Skin of body (tissue), 2 donors: ENCODE measurements around the gene CAV2. TPM values are rescaled to one million over a fixed set of nuclear protein-coding genes. Genes with fewer than 3 reads are reported as not detected.

Source experiments
- DNase-seq: peaks from one replicate; lab custom pipeline; 2025; lab: John Stamatoyannopoulos, UW
- total RNA-seq: library from RNA; depleted of rRNA; stranded (reverse); fragments of >200 nt; gene quantifications from one replicate; pipeline ENCODE4 v1.2.3, GENCODE V29; 2014

CAV2 gene
- total RNA-seq, 1 donor from 2014 or later, result 78.6 TPM

GRCh38 chr7:116524221-116524608 lies 24.7 kb downstream of the CAV2 start:
- no peak for DNase-seq

GRCh38 chr7:116524609-116525297 lies 25.2 kb downstream of the CAV2 start, which contains the start of gene CAV1:
Gene CAV1 (plus strand): TSS chr7:116525036. CDS start chr7:116525063, 27 bp downstream.
- peak; percentile 83 for DNase-seq

- no peak for DNase-seq
Observed at GRCh38 chr7:116525298-116525912, 25.9 kb downstream of the CAV2 start.

- peak; percentile 55 for DNase-seq
Observed at GRCh38 chr7:116525913-116526861, 26.6 kb downstream of the CAV2 start.

- no peak for DNase-seq
Observed at GRCh38 chr7:116526897-116527296, 27.4 kb downstream of the CAV2 start.

GRCh38 chr7:116527521-116527920 lies 28.0 kb downstream of the CAV2 start:
- no peak for DNase-seq

- DNase-seq, result peak; percentile 75
Observed at GRCh38 chr7:116528008-116528789, 28.7 kb downstream of the CAV2 start.

- no peak for DNase-seq
Observed at GRCh38 chr7:116529250-116529649, 29.7 kb downstream of the CAV2 start.

- no peak for DNase-seq
Observed at GRCh38 chr7:116530107-116530820, 30.7 kb downstream of the CAV2 start.

- DNase-seq, result no peak
Observed at GRCh38 chr7:116532102-116532688, 32.7 kb downstream of the CAV2 start.

GRCh38 chr7:116534790-116535189 lies 35.3 kb downstream of the CAV2 start:
- no peak for DNase-seq

- no peak for DNase-seq
Observed at GRCh38 chr7:116535416-116535815, 35.9 kb downstream of the CAV2 start.

- no peak for DNase-seq
Observed at GRCh38 chr7:116538138-116538537, 38.6 kb downstream of the CAV2 start.

- no peak for DNase-seq
Observed at GRCh38 chr7:116539879-116540278, 40.3 kb downstream of the CAV2 start.

GRCh38 chr7:116540743-116541142 lies 41.2 kb downstream of the CAV2 start:
- DNase-seq, result no peak

- no peak for DNase-seq
Observed at GRCh38 chr7:116541951-116542350, 42.4 kb downstream of the CAV2 start.

- DNase-seq, result no peak
Observed at GRCh38 chr7:116542618-116543017, 43.1 kb downstream of the CAV2 start.

GRCh38 chr7:116543664-116544063 lies 44.1 kb downstream of the CAV2 start:
- no peak for DNase-seq

GRCh38 chr7:116544487-116544886 lies 44.9 kb downstream of the CAV2 start:
- DNase-seq, result no peak

GRCh38 chr7:116545411-116545993 lies 46.0 kb downstream of the CAV2 start:
- no peak for DNase-seq
